Measurements from ENCODE around the gene DAAM1.

The DAAM1 gene

GRCh38 chr14:59161561-59162175, 26.8 kb upstream of the DAAM1 start:
- Histone ChIP-seq H3K9ac (ENCODE audit: low read depth, low read length) (no peak overlapping the region), H3K27me3 (ENCODE audit: control insufficient read depth, insufficient read depth, low read length) (no peaks in the 10 kb centered on the region), H3K27ac (ENCODE audit: low read depth, low read length) (no peak overlapping the region), H3K36me3 (ENCODE audit: control insufficient read depth, insufficient read depth, low read length) (no peaks in the 10 kb centered on the region), H3K4me1 (ENCODE audit: control insufficient read depth, insufficient read depth, low read length) (peaks cover 10% of the 10 kb centered on the region), H3K9me3 (ENCODE audit: control insufficient read depth, insufficient read depth, low read length) (no peaks in the 10 kb centered on the region), H3K4me3 (ENCODE audit: low read depth, low read length) (no peak overlapping the region)

DNA sequence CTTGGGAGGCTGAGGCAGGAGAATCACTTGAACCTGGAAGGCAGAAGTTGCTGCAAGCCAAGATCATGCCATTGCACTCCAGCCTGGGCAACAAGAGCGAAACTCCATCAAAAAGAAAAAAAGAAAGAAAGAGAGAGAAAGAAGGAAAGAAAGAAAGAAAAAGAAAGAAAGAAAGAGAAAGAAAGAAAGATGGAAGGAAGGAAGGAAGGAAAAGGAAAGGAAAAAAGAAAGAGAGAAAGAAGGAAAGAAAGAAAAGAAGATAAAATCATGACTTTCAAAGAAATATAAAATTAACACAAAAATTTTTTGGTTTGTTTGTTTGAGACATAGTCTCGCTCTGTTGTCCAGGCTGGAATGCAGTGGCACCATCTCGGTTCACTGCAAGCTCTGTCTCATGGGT, 22.2 kb upstream of the DAAM1 start:
- H3K9me3 ChIP-seq (ENCODE audit: control insufficient read depth, insufficient read depth, low read length), result no peaks in the 10 kb centered on the region
- H3K36me3 ChIP-seq (ENCODE audit: control insufficient read depth, insufficient read depth, low read length), result no peaks in the 10 kb centered on the region
- H3K4me1 ChIP-seq (ENCODE audit: control insufficient read depth, insufficient read depth, low read length), result 0 out of 2 replicates have a peak, but pooled peaks cover 3% of the 10 kb centered on the region
- H3K4me3 ChIP-seq (ENCODE audit: low read depth, low read length), result no peak overlapping the region
- H3K9ac ChIP-seq (ENCODE audit: low read depth, low read length), result no peak overlapping the region
- H3K27me3 ChIP-seq (ENCODE audit: control insufficient read depth, insufficient read depth, low read length), result no peaks in the 10 kb centered on the region
- no peak overlapping the region for H3K27ac ChIP-seq (ENCODE audit: low read depth, low read length)

DNA sequence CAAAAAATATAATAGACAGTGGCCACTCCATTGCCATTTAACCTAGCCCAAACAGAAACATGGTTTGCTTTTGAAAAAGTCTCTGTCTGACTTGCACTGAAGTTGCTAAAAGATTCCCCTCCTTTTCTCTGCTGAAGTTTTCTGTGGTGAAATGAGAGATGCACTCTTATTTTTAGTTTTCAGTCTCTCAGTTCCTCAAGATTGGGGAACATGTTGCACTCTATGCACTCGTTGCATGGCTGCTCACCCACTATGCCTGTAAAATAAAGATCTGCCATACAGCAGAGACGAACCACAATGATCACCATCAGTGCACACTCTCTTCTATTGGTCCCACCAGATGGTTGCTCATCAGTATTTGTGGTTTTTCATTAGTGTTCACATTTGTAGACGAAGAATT, 13.1 kb upstream of the DAAM1 start:
- H3K27me3 ChIP-seq (ENCODE audit: control insufficient read depth, insufficient read depth, low read length), result no peaks in the 10 kb centered on the region

DNA sequence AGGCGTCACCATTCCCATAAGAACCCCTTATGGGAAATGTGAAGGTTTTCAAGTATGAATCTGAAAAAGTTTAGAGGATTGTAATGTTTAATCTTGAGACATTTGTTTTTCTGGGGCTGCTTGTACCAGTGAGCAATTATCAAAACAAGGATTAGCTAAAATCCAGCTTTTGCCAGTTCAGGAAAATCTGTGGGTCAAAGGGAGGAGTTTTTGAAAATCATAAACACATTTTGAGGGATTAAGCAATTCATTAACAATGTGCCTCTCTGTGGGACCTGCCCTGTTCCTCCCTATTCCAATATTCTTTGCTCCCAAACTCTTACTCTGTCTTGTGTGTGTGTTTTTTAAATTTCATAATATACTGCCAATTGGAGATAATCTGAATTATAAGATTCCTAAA, 11.7 kb upstream of the DAAM1 start:
- Histone ChIP-seq H3K9me3 (ENCODE audit: control insufficient read depth, insufficient read depth, low read length) (no peaks in the 10 kb centered on the region), H3K27ac (ENCODE audit: low read depth, low read length) (no peak overlapping the region)

More for the DNA sequence above, 13.1 kb upstream of the DAAM1 start:
- H3K27ac ChIP-seq (ENCODE audit: low read depth, low read length), result no peak overlapping the region
- H3K9me3 ChIP-seq (ENCODE audit: control insufficient read depth, insufficient read depth, low read length), result no peaks in the 10 kb centered on the region
- 0 out of 2 replicates have a peak, but pooled peaks cover 4% of the 10 kb centered on the region for H3K4me1 ChIP-seq (ENCODE audit: control insufficient read depth, insufficient read depth, low read length)
- no peak overlapping the region for H3K4me3 ChIP-seq (ENCODE audit: low read depth, low read length)
- H3K36me3 ChIP-seq (ENCODE audit: control insufficient read depth, insufficient read depth, low read length), result no peaks in the 10 kb centered on the region
- no peak overlapping the region for H3K9ac ChIP-seq (ENCODE audit: low read depth, low read length)

DNA sequence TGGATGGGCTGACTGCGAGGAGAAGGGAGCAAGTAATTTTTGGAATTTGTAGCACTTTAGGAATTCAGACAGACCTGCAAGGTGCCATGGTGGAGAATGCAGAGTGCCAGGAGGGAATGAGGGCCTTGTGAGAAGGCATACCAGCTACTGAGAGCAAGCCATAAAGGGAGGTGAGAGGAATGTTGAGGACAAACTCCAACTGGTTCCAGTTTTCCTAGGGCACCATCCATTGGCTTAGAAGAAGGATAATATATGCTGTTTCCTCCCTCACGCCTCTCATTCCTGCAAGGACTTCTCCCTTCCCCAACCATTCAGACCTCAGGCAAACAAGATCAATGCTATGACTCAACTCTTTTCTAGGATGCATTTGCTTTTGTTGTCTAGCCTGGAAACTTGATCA, 11.2 kb upstream of the DAAM1 start:
- H3K4me1 ChIP-seq (ENCODE audit: control insufficient read depth, insufficient read depth, low read length), result 0 out of 2 replicates have a peak, but pooled peaks cover 4% of the 10 kb centered on the region
- H3K27me3 ChIP-seq (ENCODE audit: control insufficient read depth, insufficient read depth, low read length), result no peaks in the 10 kb centered on the region
- no peak overlapping the region for H3K4me3 ChIP-seq (ENCODE audit: low read depth, low read length)
- no peaks in the 10 kb centered on the region for H3K36me3 ChIP-seq (ENCODE audit: control insufficient read depth, insufficient read depth, low read length)
- H3K9ac ChIP-seq (ENCODE audit: low read depth, low read length), result no peak overlapping the region
- no peaks in the 10 kb centered on the region for H3K9me3 ChIP-seq (ENCODE audit: control insufficient read depth, insufficient read depth, low read length)
- no peak overlapping the region for H3K27ac ChIP-seq (ENCODE audit: low read depth, low read length)

More for the DNA sequence above, 11.7 kb upstream of the DAAM1 start:
- Histone ChIP-seq H3K36me3 (ENCODE audit: control insufficient read depth, insufficient read depth, low read length) (no peaks in the 10 kb centered on the region), H3K27me3 (ENCODE audit: control insufficient read depth, insufficient read depth, low read length) (no peaks in the 10 kb centered on the region), H3K4me3 (ENCODE audit: low read depth, low read length) (no peak overlapping the region), H3K9ac (ENCODE audit: low read depth, low read length) (no peak overlapping the region), H3K4me1 (ENCODE audit: control insufficient read depth, insufficient read depth, low read length) (0 out of 2 replicates have a peak, but pooled peaks cover 4% of the 10 kb centered on the region)

DNA sequence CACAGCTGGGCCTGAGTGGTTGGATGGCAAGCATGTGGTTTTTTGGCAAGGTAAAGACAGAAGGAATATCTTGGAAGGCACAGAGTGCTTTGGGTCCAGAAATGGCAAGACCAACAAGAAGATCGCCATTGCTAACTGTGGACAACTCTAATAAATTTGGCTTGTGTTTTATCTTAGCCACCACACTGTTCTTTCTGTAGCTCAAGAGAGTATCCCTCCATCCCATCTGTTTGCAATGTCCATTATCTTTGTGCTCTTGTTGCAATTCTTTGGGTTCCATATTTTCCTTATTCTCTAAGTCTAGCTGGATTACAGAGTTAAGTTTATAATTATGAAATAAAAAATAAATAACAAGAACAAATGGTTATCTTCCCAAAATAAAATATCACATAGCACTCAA, 6.7 kb upstream of the DAAM1 start:
- H3K4me1 ChIP-seq (ENCODE audit: control insufficient read depth, insufficient read depth, low read length), result 0 out of 2 replicates have a peak, but pooled peaks cover 4% of the 10 kb centered on the region
- peaks cover 12% of the 10 kb centered on the region for H3K27me3 ChIP-seq (ENCODE audit: control insufficient read depth, insufficient read depth, low read length)
- H3K9me3 ChIP-seq (ENCODE audit: control insufficient read depth, insufficient read depth, low read length), result no peaks in the 10 kb centered on the region
- no peak overlapping the region for H3K27ac ChIP-seq (ENCODE audit: low read depth, low read length)
- no peak overlapping the region for H3K9ac ChIP-seq (ENCODE audit: low read depth, low read length)
- no peaks in the 10 kb centered on the region for H3K36me3 ChIP-seq (ENCODE audit: control insufficient read depth, insufficient read depth, low read length)
- no peak overlapping the region for H3K4me3 ChIP-seq (ENCODE audit: low read depth, low read length)

- H3K4me3 ChIP-seq (ENCODE audit: low read depth, low read length), result no peak overlapping the region
- no peaks in the 10 kb centered on the region for H3K36me3 ChIP-seq (ENCODE audit: control insufficient read depth, insufficient read depth, low read length)
- H3K4me1 ChIP-seq (ENCODE audit: control insufficient read depth, insufficient read depth, low read length), result peaks cover 4% of the 10 kb centered on the region; the same call in 1 of the 2 replicates
- no peak overlapping the region for H3K27ac ChIP-seq (ENCODE audit: low read depth, low read length)
- no peaks in the 10 kb centered on the region for H3K9me3 ChIP-seq (ENCODE audit: control insufficient read depth, insufficient read depth, low read length)
- H3K9ac ChIP-seq (ENCODE audit: low read depth, low read length), result no peak overlapping the region
- H3K27me3 ChIP-seq (ENCODE audit: control insufficient read depth, insufficient read depth, low read length), result peaks cover 20% of the 10 kb centered on the region
Observed at GRCh38 chr14:59182641-59183040, 5.8 kb upstream of the DAAM1 start.

- H3K9ac ChIP-seq (ENCODE audit: low read depth, low read length), result no peak overlapping the region
- no peaks in the 10 kb centered on the region for H3K36me3 ChIP-seq (ENCODE audit: control insufficient read depth, insufficient read depth, low read length)
- H3K27me3 ChIP-seq (ENCODE audit: control insufficient read depth, insufficient read depth, low read length), result peaks cover 23% of the 10 kb centered on the region
- H3K4me3 ChIP-seq (ENCODE audit: low read depth, low read length), result no peak overlapping the region
- H3K4me1 ChIP-seq (ENCODE audit: control insufficient read depth, insufficient read depth, low read length), result peaks cover 4% of the 10 kb centered on the region; the same call in 1 of the 2 replicates
- H3K9me3 ChIP-seq (ENCODE audit: control insufficient read depth, insufficient read depth, low read length), result no peaks in the 10 kb centered on the region
- H3K27ac ChIP-seq (ENCODE audit: low read depth, low read length), result no peak overlapping the region
Observed at GRCh38 chr14:59183150-59183549, 5.3 kb upstream of the DAAM1 start.

DNA sequence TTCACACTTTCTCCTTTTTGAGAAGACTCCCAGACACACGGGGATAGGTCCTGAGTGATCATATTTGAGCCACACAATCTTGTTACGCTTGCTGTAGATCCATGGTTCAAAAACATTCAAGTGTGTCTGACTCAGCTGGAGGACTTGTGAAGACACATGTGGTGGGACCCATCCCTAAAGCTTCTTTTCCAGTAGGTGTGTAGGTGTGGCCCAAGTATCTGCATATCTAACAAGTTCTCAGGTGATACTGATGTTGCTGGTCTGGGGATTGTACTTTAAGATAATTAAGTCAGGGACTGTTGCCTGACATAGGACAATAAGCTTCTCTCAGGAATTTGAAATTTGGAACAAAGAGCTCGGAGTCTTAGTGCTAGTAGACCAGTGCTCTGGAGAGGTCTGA, 4.1 kb upstream of the DAAM1 start:
- Histone ChIP-seq H3K27ac (ENCODE audit: low read depth, low read length) (no peak overlapping the region), H3K36me3 (ENCODE audit: control insufficient read depth, insufficient read depth, low read length) (no peaks in the 10 kb centered on the region), H3K27me3 (ENCODE audit: control insufficient read depth, insufficient read depth, low read length) (peaks cover 26% of the 10 kb centered on the region), H3K9me3 (ENCODE audit: control insufficient read depth, insufficient read depth, low read length) (no peaks in the 10 kb centered on the region), H3K4me3 (ENCODE audit: low read depth, low read length) (no peak overlapping the region), H3K4me1 (ENCODE audit: control insufficient read depth, insufficient read depth, low read length) (peaks cover 4% of the 10 kb centered on the region; the same call in 1 of the 2 replicates), H3K9ac (ENCODE audit: low read depth, low read length) (no peak overlapping the region)

DNA sequence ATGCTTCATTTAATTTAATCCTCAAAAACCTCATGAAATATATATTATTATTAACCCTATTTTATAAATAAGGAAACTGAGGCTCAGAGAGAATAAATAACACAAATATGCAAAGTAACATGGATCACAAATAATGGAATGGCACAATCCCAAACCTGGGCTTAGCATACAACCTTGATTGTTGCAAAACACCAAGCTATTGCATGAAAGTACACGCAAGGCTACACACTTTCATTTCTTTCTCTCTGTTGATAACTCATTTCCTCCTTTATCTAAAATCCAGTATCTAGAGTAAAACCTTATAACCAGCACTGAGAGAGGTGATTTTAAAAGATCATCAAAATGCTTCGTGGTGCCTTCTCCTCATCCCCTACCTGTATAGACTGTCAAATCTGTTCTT, 2.8 kb upstream of the DAAM1 start:
- peaks cover 6% of the 10 kb centered on the region; the same call in 1 of the 2 replicates for H3K4me1 ChIP-seq (ENCODE audit: control insufficient read depth, insufficient read depth, low read length)
- no peaks in the 10 kb centered on the region for H3K9me3 ChIP-seq (ENCODE audit: control insufficient read depth, insufficient read depth, low read length)
- no peak overlapping the region for H3K27ac ChIP-seq (ENCODE audit: low read depth, low read length)
- no peak overlapping the region for H3K9ac ChIP-seq (ENCODE audit: low read depth, low read length)
- H3K4me3 ChIP-seq (ENCODE audit: low read depth, low read length), result no peak overlapping the region
- H3K36me3 ChIP-seq (ENCODE audit: control insufficient read depth, insufficient read depth, low read length), result no peaks in the 10 kb centered on the region
- peaks cover 30% of the 10 kb centered on the region for H3K27me3 ChIP-seq (ENCODE audit: control insufficient read depth, insufficient read depth, low read length)

- Histone ChIP-seq H3K9me3 (ENCODE audit: control insufficient read depth, insufficient read depth, low read length) (no peaks in the 10 kb centered on the region), H3K27ac (ENCODE audit: low read depth, low read length) (no peak overlapping the region), H3K4me1 (ENCODE audit: control insufficient read depth, insufficient read depth, low read length) (peaks cover 9% of the 10 kb centered on the region; the same call in 1 of the 2 replicates), H3K4me3 (ENCODE audit: low read depth, low read length) (no peak overlapping the region), H3K9ac (ENCODE audit: low read depth, low read length) (no peak overlapping the region), H3K27me3 (ENCODE audit: control insufficient read depth, insufficient read depth, low read length) (peaks cover 30% of the 10 kb centered on the region), H3K36me3 (ENCODE audit: control insufficient read depth, insufficient read depth, low read length) (no peaks in the 10 kb centered on the region)
Observed at GRCh38 chr14:59186306-59186705, 2.2 kb upstream of the DAAM1 start.
